OCI-LY7 (cell line): Measurements from ENCODE around the gene GOLT1A.

Experiments
- EZH2phosphoT487 ChIP-seq: fragments of 200-600 bp; sonication (generic); IDR thresholded peaks from 2 replicates; pipeline ENCODE4 v1.6.1; 2018; ENCODE audit warnings: low read depth, borderline replicate concordance, mild to moderate bottlenecking, mixed run types, antibody characterized with exemption, low read length, moderate library complexity, mixed read lengths
- TF ChIP-seq, protein P1 (sequence below): fragments of 200-600 bp; sonication (generic); conservative IDR thresholded peaks from 2 replicates; pipeline ENCODE4 v1.5.1; 2014; ENCODE audit warnings: mild to moderate bottlenecking, antibody characterized with exemption, low read length, moderate library complexity, mixed read lengths

DNA sequence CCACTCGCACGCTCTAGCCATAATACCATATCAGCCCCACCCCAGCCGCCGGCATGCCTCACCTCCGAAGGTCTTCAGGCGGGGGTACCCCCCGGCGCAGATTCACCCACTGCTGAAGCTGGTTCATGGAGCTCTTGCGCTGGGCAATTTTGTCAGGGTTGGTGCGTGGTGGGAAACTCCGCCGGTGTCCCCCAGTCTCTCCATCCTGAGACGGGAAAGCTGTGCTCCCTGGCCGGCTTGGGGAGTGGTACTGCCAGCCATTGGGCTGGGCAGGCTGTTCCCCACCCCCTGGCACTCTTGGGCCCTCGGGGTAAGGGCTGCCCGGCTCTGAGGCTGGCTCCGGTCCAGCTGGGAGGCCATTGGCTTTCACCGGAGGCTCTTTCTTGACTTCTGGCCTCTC, 45.4 kb upstream of the GOLT1A start:
- TF ChIP-seq, protein P1, sequence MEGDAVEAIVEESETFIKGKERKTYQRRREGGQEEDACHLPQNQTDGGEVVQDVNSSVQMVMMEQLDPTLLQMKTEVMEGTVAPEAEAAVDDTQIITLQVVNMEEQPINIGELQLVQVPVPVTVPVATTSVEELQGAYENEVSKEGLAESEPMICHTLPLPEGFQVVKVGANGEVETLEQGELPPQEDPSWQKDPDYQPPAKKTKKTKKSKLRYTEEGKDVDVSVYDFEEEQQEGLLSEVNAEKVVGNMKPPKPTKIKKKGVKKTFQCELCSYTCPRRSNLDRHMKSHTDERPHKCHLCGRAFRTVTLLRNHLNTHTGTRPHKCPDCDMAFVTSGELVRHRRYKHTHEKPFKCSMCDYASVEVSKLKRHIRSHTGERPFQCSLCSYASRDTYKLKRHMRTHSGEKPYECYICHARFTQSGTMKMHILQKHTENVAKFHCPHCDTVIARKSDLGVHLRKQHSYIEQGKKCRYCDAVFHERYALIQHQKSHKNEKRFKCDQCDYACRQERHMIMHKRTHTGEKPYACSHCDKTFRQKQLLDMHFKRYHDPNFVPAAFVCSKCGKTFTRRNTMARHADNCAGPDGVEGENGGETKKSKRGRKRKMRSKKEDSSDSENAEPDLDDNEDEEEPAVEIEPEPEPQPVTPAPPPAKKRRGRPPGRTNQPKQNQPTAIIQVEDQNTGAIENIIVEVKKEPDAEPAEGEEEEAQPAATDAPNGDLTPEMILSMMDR = no peak
- no peak for TF ChIP-seq EZH2phosphoT487
